ENCODE results near the gene EHD1.

- no peak for TF ChIP-seq CTCF (conservative IDR thresholded peaks at IDR 0.05; ENCODE audit: low read depth, low read length)
- no peak for TF ChIP-seq MXI1 (IDR thresholded peaks at IDR 0.05; ENCODE audit: borderline replicate concordance, low read depth, low read length)
- no peak for TF ChIP-seq POLR2A (IDR thresholded peaks at IDR 0.05; ENCODE audit: low read depth, low read length)
- TF ChIP-seq RFX5 (IDR thresholded peaks at IDR 0.05; ENCODE audit: low read depth, low read length), result no peak
- TF ChIP-seq CHD1 (IDR thresholded peaks at IDR 0.05; ENCODE audit: low read depth, low read length), result no peak
- no peak for TF ChIP-seq BHLHE40 (IDR thresholded peaks at IDR 0.05; ENCODE audit: low read depth, low read length)
- TF ChIP-seq CEBPB (IDR thresholded peaks at IDR 0.05; ENCODE audit: low read depth, low read length), result no peak
- no peak for TF ChIP-seq RAD21 (IDR thresholded peaks at IDR 0.05; ENCODE audit: low read length)
Observed at GRCh38 chr11:64881476-64881875, 3.1 kb upstream of the EHD1 start.

Measured in IMR-90 (cell line).